Measurements from ENCODE around the gene GRID2IP. TPM values are rescaled to one million over a fixed set of nuclear protein-coding genes. Genes with fewer than 3 reads are reported as not detected.

The GRID2IP gene
- total and polyA plus RNA-seq, 2 of the 8 experiments (the other 6 are each of a cell fraction or from before 2014, with no cell fraction given): 0.80 to 1.3 TPM

DNA sequence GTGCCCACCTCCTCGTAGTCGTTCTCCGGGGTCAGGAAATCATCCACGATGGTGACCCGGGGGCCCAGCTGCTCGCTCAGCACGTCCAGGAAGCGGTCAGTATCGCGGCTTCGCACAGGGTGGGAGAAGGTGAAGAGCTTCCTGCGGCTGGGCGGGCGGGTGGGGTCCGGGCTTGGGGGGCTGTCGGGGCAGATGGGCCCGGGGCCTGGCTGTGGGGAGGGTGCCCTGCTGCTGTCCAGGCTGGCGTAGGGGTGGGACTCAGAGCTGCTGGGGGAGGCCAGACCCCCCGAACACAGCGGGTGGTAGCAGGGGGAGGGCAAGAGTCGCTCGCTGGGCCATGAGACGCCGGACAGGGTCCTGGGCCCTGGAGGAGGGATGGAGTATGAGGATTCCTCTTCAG lies 42.3 kb downstream of the GRID2IP start (continued):
- TF ChIP-seq CHD7 (IDR thresholded peaks at IDR 0.05; ENCODE audit: insufficient replicate concordance, low read length) (no peak), GABPA (IDR thresholded peaks at IDR 0.05; ENCODE audit: borderline replicate concordance, insufficient read depth, low read length) (no peak)
- TF ChIP-seq, protein P1, sequence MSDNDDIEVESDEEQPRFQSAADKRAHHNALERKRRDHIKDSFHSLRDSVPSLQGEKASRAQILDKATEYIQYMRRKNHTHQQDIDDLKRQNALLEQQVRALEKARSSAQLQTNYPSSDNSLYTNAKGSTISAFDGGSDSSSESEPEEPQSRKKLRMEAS (IDR thresholded peaks at IDR 0.05): no peak
